Panc1 (cell line): ENCODE results near the gene TK2.

ENCODE experiments used
- CTCF ChIP-seq: fragments of 450-650 bp; IDR thresholded peaks from 2 replicates; pipeline ENCODE4 v1.5.1; 2017; ENCODE audit warnings: mild to moderate bottlenecking
- POLR2AphosphoS5 ChIP-seq: IDR thresholded peaks from 2 replicates; pipeline ENCODE4 v1.6.1; 2012; ENCODE audit warnings: mild to moderate bottlenecking, low read depth, low read length, moderate library complexity
- SIN3A ChIP-seq: IDR thresholded peaks from 2 replicates; pipeline ENCODE4 v1.6.1; 2012; ENCODE audit warnings: low read depth, mild to moderate bottlenecking, low read length, moderate library complexity, borderline replicate concordance; ENCODE audit not compliant: insufficient read depth
- TF ChIP-seq, protein P1 (sequence below), 2 experiments: IDR thresholded peaks; 2 replicates each; pipeline ENCODE4 v1.6.1; 2011 to 2012; ENCODE audit warnings: low read depth in 2 of 2, control low read depth in 1 of 2, low read length in 1 of 2, mild to moderate bottlenecking in 1 of 2, moderate library complexity in 1 of 2; ENCODE audit not compliant: insufficient read depth in 1 of 2

- no peak for TF ChIP-seq CTCF
- TF ChIP-seq, protein P1, sequence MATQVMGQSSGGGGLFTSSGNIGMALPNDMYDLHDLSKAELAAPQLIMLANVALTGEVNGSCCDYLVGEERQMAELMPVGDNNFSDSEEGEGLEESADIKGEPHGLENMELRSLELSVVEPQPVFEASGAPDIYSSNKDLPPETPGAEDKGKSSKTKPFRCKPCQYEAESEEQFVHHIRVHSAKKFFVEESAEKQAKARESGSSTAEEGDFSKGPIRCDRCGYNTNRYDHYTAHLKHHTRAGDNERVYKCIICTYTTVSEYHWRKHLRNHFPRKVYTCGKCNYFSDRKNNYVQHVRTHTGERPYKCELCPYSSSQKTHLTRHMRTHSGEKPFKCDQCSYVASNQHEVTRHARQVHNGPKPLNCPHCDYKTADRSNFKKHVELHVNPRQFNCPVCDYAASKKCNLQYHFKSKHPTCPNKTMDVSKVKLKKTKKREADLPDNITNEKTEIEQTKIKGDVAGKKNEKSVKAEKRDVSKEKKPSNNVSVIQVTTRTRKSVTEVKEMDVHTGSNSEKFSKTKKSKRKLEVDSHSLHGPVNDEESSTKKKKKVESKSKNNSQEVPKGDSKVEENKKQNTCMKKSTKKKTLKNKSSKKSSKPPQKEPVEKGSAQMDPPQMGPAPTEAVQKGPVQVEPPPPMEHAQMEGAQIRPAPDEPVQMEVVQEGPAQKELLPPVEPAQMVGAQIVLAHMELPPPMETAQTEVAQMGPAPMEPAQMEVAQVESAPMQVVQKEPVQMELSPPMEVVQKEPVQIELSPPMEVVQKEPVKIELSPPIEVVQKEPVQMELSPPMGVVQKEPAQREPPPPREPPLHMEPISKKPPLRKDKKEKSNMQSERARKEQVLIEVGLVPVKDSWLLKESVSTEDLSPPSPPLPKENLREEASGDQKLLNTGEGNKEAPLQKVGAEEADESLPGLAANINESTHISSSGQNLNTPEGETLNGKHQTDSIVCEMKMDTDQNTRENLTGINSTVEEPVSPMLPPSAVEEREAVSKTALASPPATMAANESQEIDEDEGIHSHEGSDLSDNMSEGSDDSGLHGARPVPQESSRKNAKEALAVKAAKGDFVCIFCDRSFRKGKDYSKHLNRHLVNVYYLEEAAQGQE (IDR thresholded peaks at IDR 0.05; ENCODE audit: insufficient read depth in 1 of 2, low read depth in 2 of 2, low read length in 1 of 2), result no peak
- TF ChIP-seq POLR2AphosphoS5, result no peak
- no peak for TF ChIP-seq SIN3A
Observed at GRCh38 chr16:66507731-66508239, 42.1 kb downstream of the TK2 start.
